CD4-positive, alpha-beta T cell (primary cell): Measurements from ENCODE around the gene GRIFIN. TPM values are rescaled to one million over a fixed set of nuclear protein-coding genes. Genes with fewer than 3 reads are reported as not detected.

Experiments used
- ATAC-seq: fragments of 200-7000 bp; cut with Tn5 transposase; one replicate; pipeline ENCODE4 v1.10.0; 2022; ENCODE audit warnings: mild to moderate bottlenecking; ENCODE audit not compliant: poor library complexity
- CTCF ChIA-PET: fragments of 350-600 bp; sonication (Branson Sonifier 250); formaldehyde crosslinking; loops from one replicate; lab custom pipeline; 2021; ENCODE audit warnings: antibody characterized with exemption, inconsistent platforms; lab: Charles Lee
- POLR2A ChIA-PET: fragments of 350-600 bp; sonication (Branson Sonifier 250); formaldehyde crosslinking; loops from one replicate; lab custom pipeline; 2021; ENCODE audit warnings: antibody characterized with exemption, inconsistent platforms; lab: Charles Lee
- DNase-seq, 14 experiments: peaks; one replicate each; pipeline ENCODE4 v3.0.0-alpha.2; 2013 to 2020; ENCODE audit warnings: mixed read lengths in 2 of 14
- H3K27ac ChIP-seq, 2 donors: one replicate each; pipeline versions ENCODE4 v1.5.1 to v1.7.0; 2013; ENCODE audit warnings: low read length in 2 of 2, low read depth in 1 of 2, mild to moderate bottlenecking in 1 of 2
- H3K27me3 ChIP-seq, 2 experiments: 1 replicate in 1 of 2; 2 replicates in 1 of 2; pipeline versions ENCODE4 v1.6.1 to v1.7.0; 2013; ENCODE audit warnings: low read length in 2 of 2, control low read depth in 1 of 2, mild to moderate bottlenecking in 1 of 2, moderate library complexity in 1 of 2; ENCODE audit not compliant: insufficient read depth in 2 of 2, control insufficient read depth in 1 of 2
- H3K36me3 ChIP-seq: one replicate; pipeline ENCODE4 v1.6.1; 2013; ENCODE audit warnings: low read length, control low read depth; ENCODE audit not compliant: insufficient read depth
- H3K4me1 ChIP-seq: one replicate; pipeline ENCODE4 v1.6.1; 2013; ENCODE audit warnings: low read length, control low read depth; ENCODE audit not compliant: insufficient read depth
- H3K4me3 ChIP-seq: one replicate; pipeline ENCODE4 v1.5.1; 2013; ENCODE audit warnings: mild to moderate bottlenecking, low read length, moderate library complexity
- H3K9me3 ChIP-seq, 2 experiments: 1 replicate in 1 of 2; 2 replicates in 1 of 2; pipeline versions ENCODE4 v1.6.1 to v1.7.0; 2013; ENCODE audit warnings: low read length in 2 of 2, mild to moderate bottlenecking in 2 of 2, control low read depth in 1 of 2, moderate library complexity in 1 of 2; ENCODE audit not compliant: control insufficient read depth in 1 of 2, insufficient read depth in 1 of 2
- H3K27ac Mint-ChIP-seq: one replicate; pipeline ENCODE4 v1.8.0; 2020; ENCODE audit warnings: mixed read lengths
- H3K27me3 Mint-ChIP-seq: one replicate; pipeline ENCODE4 v1.8.0; 2021; ENCODE audit warnings: mixed read lengths
- H3K36me3 Mint-ChIP-seq: one replicate; pipeline ENCODE4 v1.8.0; 2021; ENCODE audit warnings: low read depth, mixed read lengths
- H3K4me1 Mint-ChIP-seq: one replicate; pipeline ENCODE4 v1.8.0; 2021; ENCODE audit warnings: low read depth, mixed read lengths
- H3K4me3 Mint-ChIP-seq: one replicate; pipeline ENCODE4 v1.8.0; 2020; ENCODE audit warnings: mild to moderate bottlenecking, mixed read lengths
- H3K9me3 Mint-ChIP-seq: one replicate; pipeline ENCODE4 v1.8.0; 2020; ENCODE audit warnings: mixed read lengths
- CTCF ChIP-seq: fragments of 200-600 bp; IDR thresholded peaks from one replicate; pipeline ENCODE4 v1.8.0; 2022; ENCODE audit warnings: antibody characterized with exemption, mild to moderate bottlenecking
- intact Hi-C, 2 experiments: fragments of 100-400 bp; cut with DNase I in 1 of 2; cut with micrococcal nuclease in 1 of 2; formaldehyde crosslinking; loops; one replicate each; pipeline versions ENCODE4 v1.15.1 to v1.9.0; 2023 to 2025; cut with DNase I, micrococcal nuclease
- total RNA-seq, 174 experiments: library from RNA in 2 of 174; stranded (reverse) in 2 of 174; gene quantifications; one replicate each; pipeline ENCODE4 v1.2.3 and lab custom pipeline; 2021 to 2026

The GRIFIN gene
- total RNA-seq, 2 experiments from 2014 or later, result not detected

GRCh38 chr7:2502647-2502966, 26.4 kb upstream of the GRIFIN start:
- peaks cover 0 to 9% of the 10 kb centered on the region in 2 experiments for H3K27me3 ChIP-seq
- no peak overlapping the region for H3K4me3 ChIP-seq
- H3K36me3 ChIP-seq, result no peaks in the 10 kb centered on the region
- Mint-ChIP-seq H3K27me3 (no peaks in the 10 kb centered on the region), H3K9me3 (no peaks in the 10 kb centered on the region), H3K27ac (no peak overlapping the region), H3K4me1 (peaks cover 9% of the 10 kb centered on the region), H3K4me3 (no peak overlapping the region), H3K36me3 (no peaks in the 10 kb centered on the region)
- peaks cover 21% of the 10 kb centered on the region for H3K4me1 ChIP-seq
- intact Hi-C loops, result no loop called here
- DNase-seq, result no peak
- POLR2A ChIA-PET, result interaction anchor here (1.1 kb wide), 1 partner anchor 20 kb away, joined by 3 read pairs; no protein-coding TSS in a partner anchor
- no peak for ATAC-seq
- no peak for TF ChIP-seq CTCF
- no peak overlapping the region for H3K27ac ChIP-seq
- peaks cover 0 to 6% of the 10 kb centered on the region in 2 experiments for H3K9me3 ChIP-seq
- CTCF ChIA-PET, result no interaction called here

GRCh38 chr7:2501947-2502646, 25.9 kb upstream of the GRIFIN start:
- Histone ChIP-seq H3K4me3 (no peak overlapping the region), H3K27me3 (peaks cover 3 to 14% of the 10 kb centered on the region in 2 experiments), H3K9me3 (peaks cover 0 to 11% of the 10 kb centered on the region in 2 experiments), H3K36me3 (no peaks in the 10 kb centered on the region), H3K27ac (no peak overlapping the region), H3K4me1 (peaks cover 21% of the 10 kb centered on the region)
- ATAC-seq (no peak), DNase-seq (no peak)
- no peak for TF ChIP-seq CTCF
- ChIA-PET CTCF (no interaction called here), POLR2A (interaction anchor here (0.9 to 1.1 kb wide), 2 partner anchors 21 to 28 kb away, joined by 3 read pairs; no protein-coding TSS in a partner anchor)
- no peaks in the 10 kb centered on the region for H3K36me3 Mint-ChIP-seq
- intact Hi-C loops, result no loop called here
- peaks cover 5% of the 10 kb centered on the region for H3K4me1 Mint-ChIP-seq
- H3K27ac Mint-ChIP-seq, result no peak overlapping the region
- H3K9me3 Mint-ChIP-seq, result no peaks in the 10 kb centered on the region
- H3K27me3 Mint-ChIP-seq, result no peaks in the 10 kb centered on the region
- H3K4me3 Mint-ChIP-seq, result no peak overlapping the region

GRCh38 chr7:2500701-2501100, 24.5 kb upstream of the GRIFIN start:
- ChIA-PET CTCF (no interaction called here), POLR2A (no interaction called here)
- H3K4me1 Mint-ChIP-seq, result no peaks in the 10 kb centered on the region
- H3K27ac Mint-ChIP-seq, result no peak overlapping the region
- no peak overlapping the region for H3K4me3 ChIP-seq
- H3K27ac ChIP-seq, result no peak overlapping the region
- ATAC-seq (no peak), DNase-seq (no peak)
- intact Hi-C loops, result no loop called here
- peaks cover 5 to 14% of the 10 kb centered on the region in 2 experiments for H3K27me3 ChIP-seq
- TF ChIP-seq CTCF, result no peak
- no peak overlapping the region for H3K4me3 Mint-ChIP-seq
- no peaks in the 10 kb centered on the region for H3K36me3 Mint-ChIP-seq
- H3K9me3 Mint-ChIP-seq, result no peaks in the 10 kb centered on the region
- H3K36me3 ChIP-seq, result no peaks in the 10 kb centered on the region
- H3K9me3 ChIP-seq, result peaks cover 0 to 16% of the 10 kb centered on the region in 2 experiments
- H3K4me1 ChIP-seq, result peaks cover 20% of the 10 kb centered on the region
- peaks cover 5% of the 10 kb centered on the region for H3K27me3 Mint-ChIP-seq
